GM21528 (cell line): ENCODE measurements around the gene IFI6.

ENCODE experiments used
- ATAC-seq: cut with Tn5 transposase; IDR thresholded peaks from one replicate; pipeline ENCODE4 v1.9.1; 2021; ENCODE audit warnings: mild to moderate bottlenecking, moderate library complexity; ENCODE audit not compliant: unreplicated experiment, low FRiP score

Gene IFI6

DNA sequence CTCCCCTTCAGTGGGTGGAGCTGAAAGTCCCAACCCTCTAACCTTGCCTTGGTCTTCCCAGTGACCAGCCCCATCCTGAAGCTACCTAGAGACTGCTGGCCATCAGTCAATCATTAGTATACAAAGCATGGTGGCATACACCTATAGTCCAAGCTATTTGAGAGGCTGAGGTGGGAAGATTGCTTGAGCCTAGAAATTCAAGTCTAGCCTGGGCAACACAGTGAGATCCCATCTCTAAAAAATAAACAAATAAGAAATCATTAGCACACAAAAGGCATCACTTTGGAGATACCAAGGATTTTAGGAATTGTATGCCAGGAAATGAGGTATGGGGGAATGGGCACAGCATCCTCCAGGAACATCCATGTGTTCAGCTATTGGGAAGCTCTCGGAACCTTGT lies 4.4 kb upstream of the IFI6 start:
- ATAC-seq: no peak

DNA sequence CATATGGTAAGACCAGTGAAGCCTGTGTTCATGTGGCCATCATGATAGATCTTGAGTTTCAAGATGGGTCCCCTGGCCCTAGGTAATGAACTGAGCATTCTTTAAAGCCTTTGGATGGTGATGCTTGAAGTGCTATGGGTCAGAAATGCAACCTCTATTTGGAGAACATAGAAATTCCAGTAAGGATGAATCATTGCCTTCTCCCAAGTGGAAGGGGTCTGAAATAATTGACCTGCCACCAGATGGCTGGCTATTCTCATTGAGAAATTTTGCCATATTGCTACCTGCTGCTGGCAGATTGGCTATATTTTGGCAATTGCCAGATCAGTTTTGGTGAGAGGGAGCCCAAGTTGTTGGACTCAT lies 739 bp upstream of the IFI6 start:
- ATAC-seq: peak; percentile 9

DNA sequence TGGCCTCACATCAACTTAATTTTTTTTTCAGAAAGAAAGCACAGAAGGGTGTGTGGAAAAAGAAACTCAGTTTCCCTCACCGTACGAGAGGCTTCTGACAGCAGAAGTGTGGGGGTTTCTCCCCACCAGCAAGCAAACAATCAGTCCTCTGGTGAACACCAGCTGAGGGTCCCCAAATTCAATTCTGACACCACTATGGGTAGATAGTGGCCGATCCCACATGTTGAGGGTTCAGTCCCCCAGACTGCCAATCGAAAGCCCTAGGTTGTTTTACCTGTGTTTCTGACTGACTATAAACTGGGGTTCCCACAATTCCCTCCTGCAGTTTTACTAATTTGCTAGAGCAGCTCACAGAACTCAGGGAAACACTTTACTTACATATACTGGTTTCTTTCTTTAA lies 2.1 kb downstream of the IFI6 start:
- no peak for ATAC-seq

DNA sequence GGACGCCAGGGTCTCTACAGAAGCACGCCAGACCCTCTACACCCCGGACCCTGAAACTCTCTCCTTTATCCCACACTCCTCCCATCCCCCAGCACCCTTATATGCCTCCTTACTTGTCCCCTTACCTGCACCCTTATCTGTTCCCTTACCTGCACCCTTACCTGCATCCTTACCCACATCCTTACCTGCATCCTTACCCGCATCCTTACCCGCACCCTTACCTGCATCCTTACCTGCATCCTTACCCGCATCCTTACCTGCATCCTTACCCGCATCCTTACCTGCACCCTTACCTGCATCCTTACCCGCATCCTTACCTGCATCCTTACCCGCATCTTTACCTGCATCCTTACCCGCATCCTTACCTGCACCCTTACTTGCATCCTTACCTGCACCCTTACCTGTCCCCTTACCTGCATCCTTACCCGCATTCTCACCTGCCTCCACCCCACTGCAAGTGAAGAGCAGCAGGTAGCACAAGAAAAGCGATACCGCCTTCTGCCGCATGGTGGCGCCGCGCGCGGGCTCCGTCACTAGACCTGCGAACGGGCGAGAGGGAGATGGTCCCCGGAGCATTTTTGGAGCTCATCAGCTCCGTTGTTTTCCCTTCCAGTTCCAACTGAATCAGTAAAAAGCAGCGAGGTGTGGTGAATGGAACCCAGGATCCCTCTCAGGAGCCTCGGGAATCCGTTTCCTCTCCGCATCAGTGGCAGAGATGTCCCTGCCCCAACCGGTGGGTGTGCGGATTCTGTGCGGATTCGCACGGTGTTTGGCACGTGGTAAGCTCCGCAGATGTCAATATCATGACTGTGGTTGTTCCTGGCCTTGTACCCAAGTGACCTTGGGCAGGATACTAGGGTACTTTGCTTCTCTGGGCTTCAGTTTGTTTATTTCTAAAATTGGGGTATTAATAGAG lies 2.9 kb downstream of the IFI6 start:
- ATAC-seq: no peak

DNA sequence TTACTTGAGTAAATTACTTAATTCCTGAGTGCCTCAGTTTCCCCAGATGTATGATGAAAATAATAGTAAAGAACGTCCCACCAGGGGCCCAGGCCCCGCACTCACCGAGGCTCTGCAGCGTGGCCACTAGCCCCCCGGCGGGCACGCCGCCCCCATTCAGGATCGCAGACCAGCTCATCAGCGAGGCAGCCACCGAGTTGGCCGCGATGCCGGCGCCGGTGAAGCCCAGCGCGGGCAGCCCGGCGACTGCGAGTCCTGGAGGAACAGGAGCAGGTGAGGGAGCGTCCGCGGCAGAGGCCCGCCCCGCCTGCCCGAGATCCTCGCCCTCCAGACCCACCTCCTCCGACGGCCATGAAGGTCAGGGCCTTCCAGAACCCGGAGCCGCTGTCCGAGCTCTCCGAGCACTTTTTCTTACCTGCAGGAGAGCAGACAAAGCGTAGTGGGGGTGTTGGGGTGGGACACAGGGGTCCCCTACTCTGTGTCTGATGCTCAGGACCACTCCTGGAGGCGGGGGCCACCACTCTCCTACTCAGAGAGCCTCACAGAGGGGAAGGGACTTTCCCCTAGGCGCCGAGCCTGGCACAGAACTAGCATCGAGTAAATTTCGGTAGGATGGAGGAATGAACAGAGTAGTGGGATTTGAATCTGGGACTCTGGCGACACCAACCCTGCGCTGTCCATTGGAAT lies 3.7 kb downstream of the IFI6 start:
- no peak for ATAC-seq

DNA sequence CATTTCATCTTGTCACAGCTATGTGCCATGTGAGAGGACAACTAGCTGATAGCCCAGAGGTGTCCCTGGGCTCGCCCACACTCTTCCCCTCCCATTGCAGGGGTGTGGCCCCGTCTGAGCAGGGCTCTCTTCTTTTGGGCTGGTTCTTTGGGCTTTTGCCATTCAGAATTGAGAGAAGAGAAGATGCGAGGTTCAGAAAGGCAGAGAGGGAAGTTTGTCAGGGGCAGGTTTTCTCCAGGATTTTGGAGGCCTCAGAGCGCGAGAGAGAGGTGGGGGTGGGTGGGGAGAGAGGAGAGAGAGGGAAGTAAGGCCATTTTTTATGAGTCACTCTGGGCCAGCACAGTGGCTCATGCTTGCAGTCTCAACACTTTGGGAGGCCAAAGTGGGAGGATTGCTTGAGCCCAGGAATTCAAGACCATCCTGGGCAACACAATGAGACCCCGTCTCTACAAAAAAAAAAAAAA lies 5.2 kb downstream of the IFI6 start:
- no peak for ATAC-seq

DNA sequence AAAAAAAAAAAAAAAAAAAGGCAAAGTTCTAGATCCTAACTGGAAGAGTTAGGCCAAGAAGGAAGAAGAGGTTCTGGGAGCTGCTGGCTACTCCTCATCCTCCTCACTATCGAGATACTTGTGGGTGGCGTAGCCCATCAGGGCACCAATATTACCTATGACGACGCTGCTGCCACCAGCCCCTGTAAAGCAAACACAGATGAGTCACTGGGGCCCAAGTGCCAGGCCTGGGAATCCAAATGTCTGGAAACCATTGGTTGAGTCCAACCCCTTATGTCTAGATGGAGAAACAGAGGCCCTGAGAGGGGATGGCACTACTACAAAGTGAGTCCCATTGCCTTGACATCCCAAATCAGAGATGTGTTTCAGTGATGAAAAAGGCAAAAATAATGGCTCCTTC lies 5.7 kb downstream of the IFI6 start:
- ATAC-seq: no peak

DNA sequence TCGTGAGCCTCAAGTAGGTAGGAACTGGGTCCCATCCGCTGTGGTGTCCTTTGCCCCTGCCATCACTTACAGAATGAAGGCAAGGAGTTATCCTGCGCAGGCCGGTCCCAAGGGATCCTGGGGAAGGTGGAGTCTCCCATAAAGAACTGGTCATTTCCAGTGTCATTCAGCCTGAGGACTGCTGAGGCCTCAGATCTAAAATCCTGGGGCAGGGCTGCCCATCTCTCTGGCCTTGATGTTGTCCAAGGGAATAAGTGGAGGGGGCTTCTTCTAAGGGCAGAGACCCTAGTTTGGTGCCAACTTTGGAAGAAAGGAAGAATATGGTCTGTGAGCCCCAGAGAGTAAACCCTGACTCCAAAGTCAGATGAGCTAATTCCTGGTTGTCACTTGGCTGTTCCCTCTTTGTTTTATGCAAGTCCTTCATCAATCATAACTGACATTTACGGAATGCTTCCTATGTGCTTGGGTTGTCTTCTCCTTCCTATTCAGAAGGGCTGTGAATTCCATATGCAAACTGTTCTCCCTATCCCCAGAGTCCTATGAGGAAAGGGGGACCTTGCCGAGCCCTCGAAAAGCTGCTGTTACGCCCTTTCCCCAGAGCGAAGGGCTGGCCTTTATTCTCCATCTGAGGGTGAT lies 6.9 kb downstream of the IFI6 start:
- no peak for ATAC-seq

DNA sequence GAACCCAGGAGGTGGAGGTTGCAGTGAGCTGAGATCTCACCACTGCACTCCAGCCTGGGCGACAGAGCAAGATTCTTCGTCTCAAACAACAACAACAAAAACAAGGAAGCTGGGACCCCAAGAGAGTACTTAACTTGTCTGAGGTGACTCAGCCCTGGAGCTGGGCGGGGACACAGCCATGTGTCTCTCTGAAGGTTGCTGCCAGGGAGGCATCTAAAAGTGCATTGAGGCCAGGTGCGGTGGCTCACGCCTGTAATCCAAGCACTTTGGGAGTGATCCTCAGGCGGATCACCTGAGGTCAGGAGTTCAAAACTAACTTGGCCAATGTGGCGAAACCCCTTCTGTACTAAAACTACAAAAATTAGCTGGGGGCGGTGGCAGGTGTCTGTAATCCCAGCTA lies 7.7 kb downstream of the IFI6 start:
- ATAC-seq: no peak

DNA sequence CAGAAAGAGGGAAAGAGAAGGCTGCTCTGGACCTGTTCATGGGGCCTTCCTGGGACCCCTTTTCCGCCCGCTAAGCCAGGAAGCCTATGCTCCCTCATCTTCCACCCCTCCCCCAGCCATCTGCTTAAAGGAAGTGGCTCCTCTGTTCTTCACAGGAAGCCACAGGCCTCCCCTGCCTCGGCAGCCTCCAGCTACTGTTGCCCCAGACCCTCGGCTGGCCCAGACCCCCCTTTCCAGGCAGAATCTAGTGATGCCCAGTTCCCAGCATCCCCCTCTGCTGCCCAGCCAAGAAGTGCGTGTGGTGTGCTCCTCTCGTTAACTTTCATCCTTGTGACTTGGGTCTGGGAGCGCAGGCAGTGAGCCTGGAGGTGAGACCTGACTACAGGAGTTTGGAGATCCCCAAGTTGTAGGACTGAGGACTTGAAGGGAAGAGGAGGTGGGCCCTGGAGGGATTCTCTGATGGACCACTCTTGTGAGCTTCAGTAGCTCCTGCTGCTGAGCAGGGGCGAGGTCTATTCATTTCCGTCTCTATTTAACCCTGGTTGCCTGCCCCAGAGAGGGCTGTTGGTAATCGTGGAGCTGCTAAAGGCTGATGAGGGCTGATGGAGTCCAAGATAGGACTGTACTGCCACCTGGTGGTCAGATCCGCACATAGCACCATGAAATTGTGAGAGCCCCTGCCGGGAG lies 9.1 kb downstream of the IFI6 start:
- ATAC-seq: peak; percentile 44

DNA sequence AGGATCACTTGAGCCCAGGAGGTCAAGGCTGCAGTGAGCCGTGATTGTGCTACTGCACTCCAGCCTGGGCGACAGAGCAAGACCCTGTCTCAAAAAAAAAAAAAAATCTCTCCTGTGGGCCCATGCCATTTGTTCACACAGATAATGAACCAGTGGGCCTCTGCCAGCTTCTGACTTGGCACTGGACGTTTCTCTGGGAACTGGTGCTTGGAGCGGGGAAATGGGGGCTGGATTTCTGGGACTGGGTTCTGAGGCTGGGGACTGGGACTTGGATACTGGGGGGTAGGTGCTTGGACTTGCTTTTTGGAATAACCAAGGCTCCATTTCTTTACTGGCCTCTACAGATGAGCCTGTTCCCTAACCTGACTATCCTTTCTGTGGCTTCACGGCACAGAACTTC lies 9.7 kb downstream of the IFI6 start:
- no peak for ATAC-seq

DNA sequence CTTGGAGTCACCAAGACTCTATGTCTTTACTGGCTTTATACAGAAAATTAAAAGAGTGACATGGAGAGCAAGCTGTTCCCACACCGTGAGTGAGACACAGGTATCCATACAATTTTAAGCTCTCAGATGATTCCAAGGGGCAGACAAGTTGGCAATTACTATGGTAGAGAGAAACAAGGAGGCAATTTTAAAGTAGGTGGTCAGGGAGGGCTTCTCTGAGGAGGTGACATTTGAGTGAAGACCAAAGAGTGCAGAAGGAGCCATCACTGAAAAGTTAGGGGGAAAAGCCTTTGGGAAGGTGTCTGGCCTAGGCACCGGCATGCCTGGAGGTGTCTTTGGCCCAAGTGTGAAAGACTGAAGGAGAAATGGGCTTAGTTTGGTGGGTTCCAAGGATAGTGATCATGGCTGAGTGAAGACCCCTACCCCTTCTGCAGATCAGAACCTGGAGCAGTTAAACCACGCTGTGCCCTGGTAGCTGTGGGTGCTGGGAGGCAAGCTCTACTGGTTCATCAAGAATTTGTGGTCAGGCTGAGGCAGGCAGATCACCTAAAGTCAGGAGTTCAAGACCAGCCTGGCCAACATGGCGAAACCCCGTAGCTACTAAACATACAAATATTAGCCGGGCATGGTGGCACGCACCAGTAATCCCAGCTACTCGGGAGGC lies 10.4 kb downstream of the IFI6 start:
- no peak for ATAC-seq

DNA sequence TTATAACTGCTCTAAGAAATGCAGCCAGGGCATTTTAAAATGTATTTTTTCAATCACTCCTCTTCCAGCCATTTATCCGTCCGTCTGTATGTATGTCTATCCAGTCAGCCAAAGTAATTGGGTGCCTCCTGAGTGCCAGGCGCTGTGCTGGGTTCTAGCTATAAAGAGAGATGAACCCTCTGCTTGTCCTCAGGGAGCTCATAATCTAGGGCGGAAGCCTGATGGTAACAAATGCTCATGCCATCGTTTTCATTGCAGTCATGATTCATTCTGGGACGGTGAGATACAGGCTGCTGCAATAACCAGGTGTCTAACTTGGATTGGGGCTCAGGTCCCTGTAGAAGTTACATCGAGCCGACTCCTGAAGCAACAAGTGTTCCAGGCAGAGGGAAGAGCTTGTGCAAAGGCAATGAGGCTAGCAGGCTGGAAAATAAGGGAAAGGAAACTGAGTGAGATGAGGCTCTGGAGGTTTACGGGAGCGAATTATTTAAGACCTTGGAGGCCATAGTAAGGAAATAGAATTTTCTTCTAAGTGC lies 11.6 kb downstream of the IFI6 start:
- ATAC-seq: no peak

DNA sequence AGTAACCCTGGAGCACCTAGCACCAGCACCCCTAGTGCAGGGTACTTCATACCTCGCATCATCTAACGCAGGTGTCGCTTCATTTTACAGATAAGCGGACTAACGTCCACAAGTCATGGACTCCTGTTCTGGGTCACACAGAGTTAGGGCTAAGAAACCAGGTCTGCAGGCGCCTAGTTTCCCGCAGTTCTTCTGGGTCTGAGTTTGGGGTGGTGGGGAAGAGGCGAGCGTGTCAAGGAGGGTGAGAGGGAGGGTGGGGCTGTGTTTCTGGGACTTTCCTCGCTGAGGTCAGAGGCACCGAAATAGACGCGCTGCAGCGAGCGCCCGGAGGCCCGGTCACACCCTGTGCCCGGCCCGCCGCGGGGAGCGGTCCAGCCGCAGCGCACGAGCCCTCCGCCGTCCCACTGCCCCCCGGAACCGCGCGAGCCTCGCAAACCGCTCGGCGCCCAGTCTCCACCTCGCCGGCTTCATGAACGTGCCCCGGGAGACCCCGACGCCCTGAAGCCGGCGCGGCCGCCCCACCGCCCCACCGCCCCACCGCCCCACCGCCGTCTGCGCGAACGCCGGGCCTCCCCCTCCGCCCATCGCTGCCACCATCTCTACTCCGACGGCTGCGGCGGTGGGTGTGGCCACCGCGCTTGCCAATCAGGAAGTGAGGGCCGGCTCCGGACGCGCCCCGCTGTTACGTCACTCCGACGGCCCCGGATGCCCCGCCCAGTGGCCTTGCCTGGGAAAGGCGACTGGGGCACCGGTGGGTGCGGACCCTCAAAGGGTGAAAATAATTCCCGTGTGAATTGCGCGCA lies 12.3 kb downstream of the IFI6 start:
- ATAC-seq: peak; percentile 64

DNA sequence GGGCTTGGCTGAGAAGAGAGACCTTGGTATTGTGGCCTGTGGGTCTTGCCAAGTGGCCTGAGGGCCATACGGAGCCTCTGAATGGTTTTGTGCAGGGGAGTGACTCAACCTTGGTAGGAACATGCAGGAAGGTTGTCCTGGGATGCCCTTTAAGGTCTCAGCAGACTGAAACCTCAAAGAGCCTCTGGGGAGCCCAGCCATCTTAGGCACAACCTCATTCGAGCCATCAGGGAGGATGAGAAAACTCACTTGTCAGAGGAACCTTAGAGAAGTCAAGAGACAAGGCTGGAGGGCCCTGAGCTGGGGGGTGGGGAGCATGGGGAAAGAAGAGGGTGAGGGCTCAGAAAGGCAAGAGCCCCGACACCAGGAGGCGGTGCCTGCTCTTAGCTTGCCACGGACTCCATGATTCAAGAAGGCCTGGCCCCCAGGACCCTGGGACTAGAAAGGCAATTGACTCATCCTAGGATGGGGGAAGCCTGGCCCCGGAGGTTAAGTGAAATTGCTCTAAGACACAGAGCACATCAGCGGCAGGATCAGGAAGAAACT lies 13.0 kb downstream of the IFI6 start:
- peak; percentile 15 for ATAC-seq

DNA sequence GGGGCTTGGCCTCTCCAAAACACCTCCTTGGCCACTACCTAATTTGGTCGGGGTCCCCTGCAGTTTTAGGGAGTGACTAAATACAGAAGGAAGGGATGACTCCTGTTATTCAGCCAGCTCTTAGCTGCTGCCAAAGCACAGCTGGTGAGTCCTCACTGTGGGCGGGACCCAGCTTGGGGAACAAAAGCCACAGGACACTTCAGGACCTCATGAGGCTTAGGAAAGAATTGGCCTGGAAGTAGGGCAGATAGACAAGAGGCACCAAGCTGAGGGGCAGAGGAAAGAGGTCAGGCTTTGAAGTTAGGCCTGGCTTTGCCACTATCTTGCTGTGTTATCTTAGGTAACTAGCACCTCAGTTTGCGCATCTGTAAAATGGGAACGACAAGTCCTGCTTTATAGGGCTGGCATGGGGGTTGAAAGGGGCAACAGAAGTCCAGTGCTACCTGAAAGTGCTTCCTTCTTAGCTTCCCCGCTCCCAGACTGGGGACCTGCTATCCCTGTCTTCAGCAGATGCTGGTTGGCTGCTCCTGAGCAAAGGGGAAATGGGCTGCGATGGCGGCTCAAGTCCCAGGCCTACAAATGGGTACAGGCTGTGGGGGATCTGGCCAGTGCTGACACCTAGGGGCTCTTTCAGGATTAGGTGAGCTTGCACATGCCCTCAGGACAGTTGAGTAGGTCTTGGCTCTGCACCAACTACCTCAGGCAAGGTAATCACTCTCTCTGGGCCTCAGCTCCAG lies 15.7 kb downstream of the IFI6 start:
- no peak for ATAC-seq

DNA sequence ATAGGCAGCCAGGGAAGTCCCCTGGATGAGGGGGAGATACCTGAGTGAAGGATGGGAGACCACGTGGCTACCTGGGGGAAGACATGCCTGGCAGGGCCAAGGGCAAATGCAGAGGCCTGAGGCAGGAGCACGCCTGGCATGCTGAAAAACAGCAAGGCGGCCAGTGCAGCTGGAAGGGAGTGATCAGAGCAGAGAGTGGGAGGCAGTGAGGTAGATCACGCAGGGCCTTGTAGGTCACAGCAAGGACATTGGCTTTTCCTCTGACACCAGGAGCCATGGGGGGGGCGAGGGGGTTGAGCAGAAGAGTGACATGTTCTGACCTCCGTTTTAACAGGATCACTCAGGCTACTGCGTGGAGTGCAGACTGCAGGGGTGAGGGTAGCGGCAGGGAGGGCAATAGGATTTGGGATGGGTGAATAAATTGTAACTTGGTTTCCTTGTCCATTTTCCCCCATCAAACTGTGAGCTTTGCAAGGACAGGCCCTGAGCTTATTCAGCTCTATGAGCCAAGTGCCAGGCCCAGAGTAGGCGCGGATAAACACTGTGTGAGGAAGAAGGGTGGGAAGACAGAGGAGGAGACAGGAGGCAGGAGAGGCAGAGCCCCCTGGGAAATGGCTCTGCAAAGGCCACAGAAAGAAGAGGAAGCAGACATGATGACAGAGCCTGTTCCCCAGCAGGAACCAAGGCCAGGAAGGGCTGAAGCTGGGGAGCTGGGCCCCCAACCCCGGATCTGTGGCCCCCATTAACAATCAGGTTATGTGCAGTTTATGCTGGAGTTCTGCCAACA lies 16.6 kb downstream of the IFI6 start:
- ATAC-seq: no peak
